ENCODE measurements around the gene ARHGEF12.

The ARHGEF12 gene

DNA sequence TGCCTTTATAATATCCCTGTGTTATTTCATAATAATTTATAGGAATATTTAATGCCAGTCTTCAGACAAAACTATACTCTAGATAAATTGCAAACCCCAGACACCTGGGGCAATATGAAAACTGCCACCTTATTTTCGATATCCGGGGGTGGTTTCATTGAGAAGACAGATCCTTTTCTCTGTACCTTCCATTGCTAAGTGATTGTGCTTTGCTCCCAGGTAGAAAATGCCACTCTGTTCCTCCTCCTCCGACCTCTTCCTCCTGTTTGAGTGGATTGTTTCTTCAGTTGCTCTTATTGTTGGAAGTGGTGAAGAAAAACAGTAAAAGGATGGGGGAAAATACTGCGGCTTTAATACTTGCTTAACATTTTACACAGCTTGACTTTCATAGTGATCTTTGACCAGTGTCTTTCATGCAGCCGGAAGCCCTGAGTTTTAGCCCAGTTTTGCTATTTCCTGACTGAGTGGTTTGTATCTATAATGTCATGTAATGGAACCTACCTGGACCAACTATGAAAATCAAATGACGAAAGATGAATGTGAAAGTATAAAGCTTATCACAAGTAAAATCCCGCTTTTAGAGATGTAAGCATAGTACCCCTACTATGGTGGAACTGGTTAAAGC lies 169.7 kb downstream of the ARHGEF12 start:
- DNase-seq: no peak

DNA sequence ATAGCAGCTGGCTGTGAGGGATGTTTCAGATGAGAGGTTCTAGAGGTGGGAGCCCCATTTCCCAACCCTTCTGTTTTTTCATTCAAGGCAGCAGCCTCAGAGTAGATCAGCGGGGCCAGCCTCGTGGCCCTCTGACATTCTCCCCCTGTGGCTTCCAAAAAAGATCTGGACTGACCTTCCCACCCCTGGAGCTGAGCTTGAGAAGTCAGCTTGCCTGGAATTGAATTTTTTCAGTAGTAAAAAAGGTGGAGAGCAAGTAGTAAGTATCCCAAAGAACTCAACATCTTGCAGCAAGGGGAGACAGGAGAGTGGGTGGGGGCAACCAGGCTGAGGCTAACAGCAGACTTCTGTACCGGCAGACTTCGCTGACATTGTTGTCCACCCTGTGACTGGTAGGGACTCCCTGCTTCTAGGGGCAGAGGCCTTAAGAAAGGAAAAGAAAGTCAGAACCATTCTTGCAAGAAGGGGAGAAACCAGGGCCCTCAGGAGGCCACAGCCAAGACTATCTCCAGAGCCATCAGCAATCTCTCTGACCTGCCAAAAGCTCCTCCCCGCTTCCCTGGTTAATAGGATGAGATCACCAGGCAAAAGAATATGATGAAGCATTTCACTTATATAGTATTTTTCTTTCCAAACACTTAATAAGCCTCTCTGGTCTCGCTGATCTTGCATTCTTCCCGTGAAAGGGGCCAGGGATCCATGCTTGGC lies 173.3 kb downstream of the ARHGEF12 start:
- no peak for DNase-seq

- no peak for DNase-seq
Observed at GRCh38 chr11:120510406-120511115, 174.3 kb downstream of the ARHGEF12 start.

- DNase-seq: no peak
Observed at GRCh38 chr11:120511116-120511819, 175.1 kb downstream of the ARHGEF12 start, which contains the start of gene GRIK4. GRIK4 (plus strand) TSS chr11:120511748; CDS start chr11:120660319, 148,571 bp downstream.

DNA sequence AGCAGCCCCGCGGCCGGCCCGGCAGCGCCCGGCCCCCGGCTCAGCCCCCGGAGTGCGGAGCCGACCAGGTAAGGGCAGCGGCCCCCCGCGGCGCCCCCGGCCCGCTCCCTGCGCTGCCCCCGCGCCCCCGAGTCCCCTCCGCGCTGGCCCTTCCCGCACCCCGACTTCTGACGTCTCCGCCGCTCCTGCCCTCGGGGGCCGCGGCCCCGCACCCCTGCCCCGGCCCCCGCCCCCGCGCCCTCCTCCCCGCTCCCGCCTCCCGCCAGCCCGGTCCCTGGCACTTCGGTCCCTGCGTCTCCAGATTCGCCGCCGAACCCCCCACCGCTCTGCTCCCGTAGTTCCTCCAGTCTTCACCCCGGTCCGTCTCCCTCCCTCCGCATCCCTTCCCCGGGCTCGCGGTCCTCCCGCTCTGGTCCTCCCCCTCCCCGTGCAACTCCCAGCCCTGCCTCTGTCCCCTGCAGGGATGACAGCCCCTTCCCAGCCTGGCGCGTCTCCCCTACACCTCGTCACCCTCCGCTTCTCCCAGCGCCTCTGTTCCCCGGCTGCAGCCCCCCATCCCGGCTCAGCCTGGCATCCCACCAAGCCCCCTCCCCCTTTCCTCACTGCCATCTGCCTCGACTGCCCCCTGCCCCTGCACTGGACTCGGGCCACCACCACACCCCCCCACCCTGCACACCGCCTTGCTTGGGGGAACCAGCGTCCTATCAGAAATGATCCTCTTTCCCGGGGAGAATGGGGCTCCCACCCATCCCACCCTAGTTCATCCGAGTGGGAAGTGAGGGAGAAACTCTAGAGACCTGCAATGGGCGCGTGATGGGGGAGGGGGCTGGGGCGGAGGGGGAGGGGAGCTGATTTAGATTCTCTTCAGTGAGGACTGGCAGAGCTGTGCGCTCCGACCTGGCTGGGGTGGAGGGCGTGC lies 175.9 kb downstream of the ARHGEF12 start:
- DNase-seq: no peak

DNA sequence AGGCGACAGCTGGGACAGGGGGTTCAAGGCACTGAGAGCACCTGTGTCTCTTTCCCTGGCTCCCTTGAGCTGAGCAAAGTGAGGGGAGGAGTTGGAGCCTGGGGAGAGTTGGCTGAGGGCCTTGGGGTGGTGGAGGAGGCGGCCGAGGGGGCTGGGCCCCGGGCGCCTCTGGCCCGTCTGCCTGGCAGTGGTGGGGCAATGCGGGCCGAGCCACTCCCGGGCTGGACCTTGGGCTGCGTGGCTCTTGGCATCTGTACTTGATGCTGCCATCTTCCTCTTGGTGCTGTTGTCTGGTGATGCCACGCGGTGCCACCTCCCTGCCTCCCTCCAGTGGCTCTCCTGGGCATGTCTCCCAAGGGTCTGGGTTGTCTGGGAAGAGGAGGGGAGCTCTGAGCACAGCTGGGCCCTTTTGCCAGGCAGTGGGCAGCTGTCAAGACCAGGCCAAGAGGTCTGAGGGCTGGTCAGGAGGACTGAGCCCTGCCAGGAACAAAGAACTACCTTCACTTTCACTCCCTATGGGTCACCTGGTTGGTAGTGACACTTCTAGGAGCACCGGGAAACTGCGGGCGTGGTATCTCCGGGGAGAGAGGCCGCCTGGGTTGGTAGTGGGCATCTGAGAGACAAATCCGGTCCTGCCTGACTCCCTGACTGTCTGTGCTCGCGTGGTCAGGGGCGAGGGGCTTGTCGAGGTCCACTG lies 176.7 kb downstream of the ARHGEF12 start:
- no peak for DNase-seq

- DNase-seq: no peak
Observed at GRCh38 chr11:120513436-120514315, 177.5 kb downstream of the ARHGEF12 start.

GRCh38 chr11:120514541-120515121 lies 178.4 kb downstream of the ARHGEF12 start:
- no peak for DNase-seq

- DNase-seq: no peak
Observed at GRCh38 chr11:120515186-120515723, 179.0 kb downstream of the ARHGEF12 start.

DNA sequence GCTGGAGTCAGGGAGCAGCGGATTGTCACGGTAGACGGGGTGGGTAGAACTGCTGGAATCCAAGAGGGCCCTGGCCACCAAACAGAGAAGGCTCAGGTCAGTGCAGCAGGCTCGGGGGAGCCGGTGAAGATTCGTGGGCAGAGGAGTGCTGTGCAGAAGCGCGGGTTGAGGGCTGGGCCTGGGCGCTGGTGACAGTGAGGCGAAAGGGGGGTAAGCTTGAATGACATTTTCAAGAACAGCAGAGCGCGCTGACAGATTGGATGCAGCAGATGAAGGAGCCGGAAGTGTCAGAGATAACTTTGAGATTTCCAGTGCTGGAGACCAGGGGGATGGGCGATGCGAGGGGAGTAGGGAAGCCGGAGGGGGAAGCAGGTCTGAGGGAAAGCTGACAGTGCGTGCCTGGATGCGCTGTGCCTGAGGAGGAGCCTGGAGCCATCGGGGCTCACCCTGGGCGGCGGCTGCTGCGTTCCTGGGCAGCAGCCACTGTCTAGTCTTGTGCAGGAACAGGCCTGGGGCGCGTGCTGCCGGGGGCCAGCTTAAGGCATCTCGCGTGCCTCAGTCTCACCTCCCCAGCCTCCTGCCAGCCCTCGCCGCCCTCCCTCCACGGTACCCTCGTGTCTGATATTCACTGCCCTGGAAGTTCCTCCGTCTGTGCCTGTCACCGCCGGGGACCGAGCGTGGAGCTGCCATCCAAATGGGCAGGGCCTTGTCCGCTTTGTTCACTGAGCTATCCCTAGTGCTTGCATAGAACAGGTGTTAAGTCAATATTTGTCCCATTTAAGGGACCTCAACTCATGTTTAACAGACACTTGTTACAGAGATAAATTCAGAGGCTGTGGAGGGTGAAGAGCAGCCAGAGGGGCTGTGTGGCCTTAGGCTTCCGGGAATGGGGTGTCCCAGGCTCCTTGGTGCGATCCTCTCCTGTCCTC lies 180.5 kb downstream of the ARHGEF12 start:
- DNase-seq: no peak

- no peak for DNase-seq
Observed at GRCh38 chr11:120517390-120517761, 181.2 kb downstream of the ARHGEF12 start.

- no peak for DNase-seq
Observed at GRCh38 chr11:120517801-120518291, 181.6 kb downstream of the ARHGEF12 start.

GRCh38 chr11:120518356-120518755 lies 182.1 kb downstream of the ARHGEF12 start:
- no peak for DNase-seq

DNA sequence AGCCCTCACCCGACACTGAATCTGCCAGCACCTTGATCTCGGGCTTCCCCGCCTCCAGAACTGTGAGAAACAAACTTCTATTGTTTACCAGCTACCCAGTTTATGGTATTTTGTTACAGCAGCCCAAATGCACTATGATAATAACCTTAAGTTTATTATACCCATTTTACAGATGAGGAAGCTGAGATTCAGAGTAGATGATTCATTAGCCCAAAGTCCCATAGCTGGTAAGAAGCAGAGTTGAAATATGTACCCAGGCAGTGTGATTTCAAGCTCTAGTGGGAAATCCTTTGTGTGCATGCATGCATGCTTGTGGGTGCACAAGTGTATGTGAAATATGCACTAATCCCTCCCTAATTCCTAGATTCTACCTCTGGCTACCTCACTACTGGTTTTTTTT lies 183.3 kb downstream of the ARHGEF12 start:
- no peak for DNase-seq

GRCh38 chr11:120520091-120520822 lies 184.0 kb downstream of the ARHGEF12 start:
- DNase-seq: no peak

- no peak for DNase-seq
Observed at GRCh38 chr11:120521176-120521575, 185.0 kb downstream of the ARHGEF12 start.

DNA sequence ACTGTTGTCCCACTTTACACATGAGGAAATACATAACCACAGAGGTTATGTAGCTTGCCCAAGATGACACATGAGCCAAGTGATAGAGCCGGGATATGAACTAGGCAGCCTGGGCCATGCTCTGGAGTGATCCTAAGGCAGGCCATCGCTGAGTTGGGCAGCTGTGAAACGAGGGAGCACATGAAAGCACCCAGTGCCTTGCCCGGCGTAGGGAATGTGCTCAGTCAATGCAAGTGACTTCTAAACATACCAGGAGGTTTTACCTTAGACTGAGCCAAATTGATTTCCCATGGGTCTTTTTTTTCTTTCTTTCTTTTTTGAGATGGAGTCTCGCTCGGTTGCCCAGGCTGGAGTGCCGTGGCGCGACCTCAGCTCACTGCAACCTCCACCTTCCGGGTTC lies 185.8 kb downstream of the ARHGEF12 start:
- DNase-seq: no peak

DNA sequence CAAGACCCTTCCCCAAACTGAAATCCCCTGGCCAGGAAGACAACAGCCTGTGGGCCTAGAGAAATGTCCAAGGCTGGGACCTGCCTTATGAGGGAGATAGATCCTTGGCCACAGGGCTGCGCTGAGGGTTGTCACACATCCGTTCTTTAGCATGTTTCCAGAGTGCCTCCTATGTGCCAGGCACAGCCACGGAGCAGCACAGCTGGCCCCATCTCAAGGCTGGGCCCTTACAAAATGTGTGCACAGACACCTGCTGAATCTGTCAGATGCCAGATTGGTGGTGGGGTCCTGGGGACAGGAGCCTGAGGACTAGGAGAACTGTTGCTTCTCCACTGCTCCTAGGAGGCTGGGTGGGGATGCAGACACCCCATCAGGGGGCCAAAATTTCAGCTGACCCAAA lies 186.5 kb downstream of the ARHGEF12 start:
- DNase-seq: no peak
